GM23248 (cell line): ENCODE results near the gene KCNG4. TPM values are rescaled to one million over a fixed set of nuclear protein-coding genes. Genes with fewer than 3 reads are reported as not detected.

Experiments
- DNase-seq: peaks from one replicate; pipeline ENCODE4 v3.0.0-alpha.2; 2015
- H2AFZ ChIP-seq: fragments of 200-600 bp; sonication (generic); 2 replicates; pipeline ENCODE4 v1.6.1; 2016; ENCODE audit warnings: antibody characterized with exemption
- H3F3A ChIP-seq: fragments of 200-600 bp; sonication (generic); 2 replicates; pipeline ENCODE4 v1.6.1; 2016; ENCODE audit warnings: mild to moderate bottlenecking, antibody characterized with exemption, mixed run types; ENCODE audit not compliant: insufficient read depth
- H3K27ac ChIP-seq: fragments of 200-600 bp; sonication (generic); 2 replicates; pipeline ENCODE4 v1.5.1; 2016; ENCODE audit warnings: mild to moderate bottlenecking
- H3K27me3 ChIP-seq: fragments of 200-600 bp; sonication (generic); replicated peaks from 2 replicates; pipeline ENCODE4 v1.6.1; 2016; ENCODE audit warnings: mild to moderate bottlenecking; ENCODE audit not compliant: insufficient read depth
- H3K36me3 ChIP-seq: fragments of 200-600 bp; sonication (generic); 2 replicates; pipeline ENCODE4 v1.6.1; 2016; ENCODE audit warnings: low read depth, mild to moderate bottlenecking
- H3K4me1 ChIP-seq: fragments of 200-600 bp; sonication (generic); 2 replicates; pipeline ENCODE4 v1.6.1; 2016; ENCODE audit warnings: mild to moderate bottlenecking; ENCODE audit not compliant: insufficient read depth
- H3K4me2 ChIP-seq: fragments of 200-600 bp; sonication (generic); one replicate; pipeline ENCODE4 v1.6.1; 2016; ENCODE audit warnings: mild to moderate bottlenecking; ENCODE audit not compliant: unreplicated experiment
- H3K4me3 ChIP-seq: fragments of 200-600 bp; sonication (generic); 2 replicates; pipeline ENCODE4 v1.5.1; 2016; ENCODE audit warnings: mild to moderate bottlenecking
- H3K79me2 ChIP-seq: fragments of 200-600 bp; sonication (generic); 2 replicates; pipeline ENCODE4 v1.6.1; 2016; ENCODE audit warnings: mild to moderate bottlenecking; ENCODE audit not compliant: insufficient read depth
- H3K9ac ChIP-seq: fragments of 200-600 bp; sonication (generic); 2 replicates; pipeline ENCODE4 v1.6.1; 2016; ENCODE audit warnings: mild to moderate bottlenecking
- H3K9me2 ChIP-seq: fragments of 200-600 bp; sonication (generic); 2 replicates; pipeline ENCODE4 v1.6.1; 2016; ENCODE audit warnings: mixed run types, mild to moderate bottlenecking, moderate library complexity; ENCODE audit not compliant: insufficient read depth
- H3K9me3 ChIP-seq: fragments of 200-600 bp; sonication (generic); one replicate; pipeline ENCODE4 v1.6.1; 2017; ENCODE audit warnings: low read depth
- H4K20me1 ChIP-seq: fragments of 200-600 bp; sonication (generic); 2 replicates; pipeline ENCODE4 v1.6.0; 2016; ENCODE audit not compliant: insufficient read depth
- EZH2 ChIP-seq: fragments of 200-600 bp; sonication (generic); IDR thresholded peaks from 2 replicates; pipeline ENCODE4 v1.6.1; 2018; ENCODE audit warnings: antibody characterized with exemption, mild to moderate bottlenecking; ENCODE audit not compliant: insufficient read depth, poor library complexity, severe bottlenecking
- EZH2phosphoT487 ChIP-seq: fragments of 200-600 bp; sonication (generic); IDR thresholded peaks from 2 replicates; pipeline ENCODE4 v1.6.1; 2018; ENCODE audit warnings: antibody characterized with exemption, moderate library complexity, mild to moderate bottlenecking, low read depth; ENCODE audit not compliant: insufficient read depth
- WGBS, 2 experiments: methylation state at CpG; one replicate each; pipeline ENCODE4 v1.1.6; 2015 to 2017; ENCODE audit warnings: low lambda C conversion rate in 2 of 2, low coverage in 1 of 2; ENCODE audit errors: missing lambda C conversion rate in 2 of 2; 5-methylcytosine and 5-hydroxymethylcytosine counted together
- in situ Hi-C: fragments of 300-500 bp; cut with MboI; formaldehyde crosslinking; loops from 2 replicates; pipeline ENCODE4 v1.15.0; 2020
- polyA plus RNA-seq: library from polyadenylated mRNA; unstranded; fragments of >200 nt; fragmentation: Nextera tagmentation; extraction: Ambion mirVana; gene quantifications from 2 replicates; pipeline ENCODE4 v1.2.1, GENCODE V29; 2016
- total RNA-seq: library from RNA; depleted of rRNA; stranded (reverse); fragments of >200 nt; shearing (Covaris generic); gene quantifications from 2 replicates; pipeline ENCODE4 v1.2.3, GENCODE V29; 2014

Gene KCNG4
- total and polyA plus RNA-seq, 2 experiments from 2014 or later = not detected

DNA sequence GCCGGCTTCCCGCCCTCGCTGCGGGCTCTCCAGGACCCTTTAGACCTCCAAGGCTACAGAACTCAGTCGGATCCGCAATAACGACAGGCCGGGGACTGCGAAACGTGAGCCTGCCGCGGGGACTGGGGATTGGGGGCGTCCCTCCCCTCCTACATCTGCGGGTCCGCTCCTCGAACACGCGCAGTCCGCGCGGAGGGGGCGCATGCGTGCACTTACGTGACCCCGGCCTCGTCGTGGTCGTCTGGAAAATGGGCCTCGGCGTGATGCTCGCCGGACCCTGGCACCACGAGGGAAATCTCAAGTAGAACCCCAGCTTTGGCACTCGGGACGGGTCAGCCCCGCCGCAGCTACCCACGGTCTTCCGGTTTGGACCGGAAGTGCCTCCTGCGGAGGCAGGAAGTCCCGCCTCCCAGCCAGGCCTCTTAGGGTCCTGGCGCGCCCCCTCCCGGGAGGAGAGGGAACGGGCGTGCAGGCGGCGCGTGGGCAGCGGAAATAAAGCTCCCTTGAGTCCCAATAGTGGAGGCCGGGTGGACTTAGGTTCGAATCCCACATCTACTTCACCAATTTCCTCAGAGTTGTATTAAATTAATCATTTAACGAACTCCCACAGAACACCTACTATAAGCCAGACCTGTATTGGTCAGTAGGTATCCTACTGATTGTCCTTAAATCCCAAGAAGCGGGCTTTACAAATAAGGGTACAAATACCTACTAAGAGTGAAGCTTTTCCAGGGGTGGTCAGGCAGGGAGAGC lies 53.0 kb downstream of the KCNG4 start, which contains the start of gene TAF1C:
Gene TAF1C, minus strand, starts transcription at position 373 of the 753 bp plus-strand sequence. CDS start 2,069 bp downstream, outside the sequence.
- Histone ChIP-seq H3K79me2 (peaks cover 34% of the 10 kb centered on the region), H3K4me3 (peak within 1 kb of the TSS; percentile 94), H3K27me3 (no peaks in the 10 kb centered on the region), H3F3A (no peaks in the 10 kb centered on the region), H3K9ac (peak within 1 kb of the TSS; percentile 86), H3K4me1 (no peaks in the 10 kb centered on the region), H4K20me1 (no peaks in the 10 kb centered on the region; the same call in 1 of the 2 replicates), H3K4me2 (peak within 1 kb of the TSS; percentile 92), H3K27ac (no peak within 1 kb of the TSS), H3K9me2 (no peaks in the 10 kb centered on the region), H2AFZ (peak within 1 kb of the TSS; percentile 95), H3K9me3 (no peaks in the 10 kb centered on the region), H3K36me3 (no peaks in the 10 kb centered on the region)
- DNase-seq = peak; percentile 98
- 3 to 4% methylated on average over 49 to 55 of the region's 55 CpGs for WGBS, 2 experiments
- in situ Hi-C loops = no loop called here
- TF ChIP-seq EZH2 = no peak
- no peak for TF ChIP-seq EZH2phosphoT487

GRCh38 chr16:84184775-84185174 lies 55.0 kb downstream of the KCNG4 start:
- no peaks in the 10 kb centered on the region; the same call in 1 of the 2 replicates for H4K20me1 ChIP-seq
- in situ Hi-C loops = no loop called here
- no peaks in the 10 kb centered on the region for H3K9me3 ChIP-seq
- TF ChIP-seq EZH2 = no peak
- TF ChIP-seq EZH2phosphoT487 = no peak
- H3K9ac ChIP-seq = no peak overlapping the region
- H3K36me3 ChIP-seq = no peaks in the 10 kb centered on the region
- no peaks in the 10 kb centered on the region for H3K27me3 ChIP-seq
- no peak overlapping the region for H3K4me3 ChIP-seq
- no peak overlapping the region for H3K4me2 ChIP-seq
- no peak for DNase-seq
- no peak overlapping the region for H2AFZ ChIP-seq
- WGBS, 2 experiments = 94 to 98% methylated on average over 10 of the region's 10 CpGs
- no peaks in the 10 kb centered on the region for H3F3A ChIP-seq
- H3K4me1 ChIP-seq = no peaks in the 10 kb centered on the region
- H3K9me2 ChIP-seq = no peaks in the 10 kb centered on the region
- H3K79me2 ChIP-seq = peaks cover 34% of the 10 kb centered on the region
- no peak overlapping the region for H3K27ac ChIP-seq

DNA sequence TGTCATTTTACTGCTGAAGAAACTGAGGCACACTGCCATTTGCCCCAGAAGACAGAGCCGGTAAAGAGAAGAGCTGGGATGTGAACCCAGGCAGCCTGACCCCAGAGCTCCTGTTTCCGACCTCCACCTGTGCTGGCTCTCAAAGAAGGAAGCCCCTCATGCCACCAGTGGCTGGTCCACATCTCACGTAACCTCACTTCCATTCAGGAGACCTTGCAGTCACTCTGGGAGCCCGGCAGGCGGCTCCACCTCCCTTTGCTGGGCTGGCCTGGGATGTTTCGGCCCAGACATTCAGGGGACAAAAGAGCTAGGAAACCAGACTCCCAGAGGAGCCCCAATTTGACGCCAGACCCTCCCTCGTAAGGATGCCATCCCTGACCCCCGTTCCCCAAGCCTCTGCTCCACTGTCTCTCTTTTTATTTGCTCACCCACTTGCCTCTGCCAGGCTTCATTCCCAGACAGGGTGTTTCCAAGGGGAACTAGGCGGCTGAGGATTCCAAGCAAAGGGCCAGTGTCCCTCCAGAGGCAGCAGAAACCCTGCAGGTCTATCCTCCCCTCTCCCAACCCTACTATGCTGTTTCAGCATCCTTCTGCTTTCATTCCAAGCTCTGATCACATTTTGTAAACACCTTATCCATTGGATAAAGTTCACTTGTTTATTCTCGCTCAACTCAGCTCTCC lies 55.8 kb downstream of the KCNG4 start:
- H2AFZ ChIP-seq = no peak overlapping the region
- H3K4me3 ChIP-seq = no peak overlapping the region
- no peaks in the 10 kb centered on the region for H3K27me3 ChIP-seq
- H3F3A ChIP-seq = no peaks in the 10 kb centered on the region
- WGBS, 2 experiments = 85% methylated on average over 11 of the region's 11 CpGs
- H3K27ac ChIP-seq = no peak overlapping the region
- TF ChIP-seq EZH2phosphoT487 = no peak
- no peak for TF ChIP-seq EZH2
- no peaks in the 10 kb centered on the region for H3K36me3 ChIP-seq
- peak; percentile 47 for DNase-seq
- no peak overlapping the region for H3K4me2 ChIP-seq
- H3K9ac ChIP-seq = no peak overlapping the region
- in situ Hi-C loops = no loop called here
- H3K9me2 ChIP-seq = no peaks in the 10 kb centered on the region
- H4K20me1 ChIP-seq = no peaks in the 10 kb centered on the region; the same call in 1 of the 2 replicates
- no peaks in the 10 kb centered on the region for H3K4me1 ChIP-seq
- no peaks in the 10 kb centered on the region for H3K9me3 ChIP-seq
- peaks cover 34% of the 10 kb centered on the region for H3K79me2 ChIP-seq

DNA sequence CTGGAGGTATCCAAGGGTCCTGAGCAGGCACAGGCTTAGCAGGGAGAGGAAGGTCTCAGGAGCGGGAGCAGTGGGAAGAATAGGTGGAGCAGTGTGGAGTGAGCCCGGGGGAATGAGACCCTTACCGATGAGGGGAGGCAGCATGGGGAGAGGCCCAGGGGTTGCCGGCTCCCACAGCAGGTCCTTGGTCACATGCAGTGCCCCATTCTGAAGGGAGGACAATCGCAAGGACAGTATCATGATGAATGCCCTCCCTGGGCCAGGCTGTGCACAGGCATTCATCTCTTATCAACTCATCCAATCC lies 56.3 kb downstream of the KCNG4 start:
- no peaks in the 10 kb centered on the region for H3K27me3 ChIP-seq
- 93 to 99% methylated on average over 3 to 5 of the region's 5 CpGs for WGBS, 2 experiments
- H3K79me2 ChIP-seq = peaks cover 34% of the 10 kb centered on the region
- H3K4me2 ChIP-seq = no peak overlapping the region
- H3K9me3 ChIP-seq = no peaks in the 10 kb centered on the region
- H3K4me3 ChIP-seq = no peak overlapping the region
- H3K36me3 ChIP-seq = no peaks in the 10 kb centered on the region
- no peaks in the 10 kb centered on the region for H3K9me2 ChIP-seq
- TF ChIP-seq EZH2 (no peak), EZH2phosphoT487 (no peak)
- DNase-seq = no peak
- no peak overlapping the region for H2AFZ ChIP-seq
- no peaks in the 10 kb centered on the region for H3K4me1 ChIP-seq
- H3K9ac ChIP-seq = no peak overlapping the region
- H3F3A ChIP-seq = no peaks in the 10 kb centered on the region
- no peak overlapping the region for H3K27ac ChIP-seq
- no peaks in the 10 kb centered on the region; the same call in 1 of the 2 replicates for H4K20me1 ChIP-seq
- in situ Hi-C loops = no loop called here
